ENCODE data around the gene SUPT16H. TPM values are rescaled to one million over a fixed set of nuclear protein-coding genes. Genes with fewer than 3 reads are reported as not detected.

The SUPT16H gene
- total RNA-seq, 1 donor: 107 TPM

GRCh38 chr14:21414137-21414631 lies 30.4 kb upstream of the SUPT16H start:
- H3K4me3 ChIP-seq (ENCODE audit: low read depth, low read length): no peak overlapping the region
- no peak for DNase-seq (ENCODE audit: low read depth)
- no peak for TF ChIP-seq CTCF (IDR thresholded peaks at IDR 0.05; ENCODE audit: insufficient read depth, low read length)

- no peak overlapping the region for H3K4me3 ChIP-seq (ENCODE audit: low read depth, low read length)
- peak; percentile 75 for DNase-seq (ENCODE audit: low read depth)
- peak; percentile 13 for TF ChIP-seq CTCF (IDR thresholded peaks at IDR 0.05; ENCODE audit: insufficient read depth, low read length)
Measured at GRCh38 chr14:21408147-21408546, 24.3 kb upstream of the SUPT16H start.

GRCh38 chr14:21406213-21406612 lies 22.4 kb upstream of the SUPT16H start:
- DNase-seq (ENCODE audit: low read depth): no peak
- no peak overlapping the region for H3K4me3 ChIP-seq (ENCODE audit: low read depth, low read length)
- no peak for TF ChIP-seq CTCF (IDR thresholded peaks at IDR 0.05; ENCODE audit: insufficient read depth, low read length)

- peak; percentile 51 for DNase-seq (ENCODE audit: low read depth)
- no peak for TF ChIP-seq CTCF (IDR thresholded peaks at IDR 0.05; ENCODE audit: insufficient read depth, low read length)
- no peak overlapping the region for H3K4me3 ChIP-seq (ENCODE audit: low read depth, low read length)
Measured at GRCh38 chr14:21405097-21405496, 21.3 kb upstream of the SUPT16H start.

- no peak for TF ChIP-seq CTCF (IDR thresholded peaks at IDR 0.05; ENCODE audit: insufficient read depth, low read length)
- no peak for DNase-seq (ENCODE audit: low read depth)
- H3K4me3 ChIP-seq (ENCODE audit: low read depth, low read length): no peak overlapping the region
Measured at GRCh38 chr14:21399311-21399870, 15.6 kb upstream of the SUPT16H start.

GRCh38 chr14:21398901-21399300 lies 15.1 kb upstream of the SUPT16H start:
- no peak for DNase-seq (ENCODE audit: low read depth)
- no peak for TF ChIP-seq CTCF (IDR thresholded peaks at IDR 0.05; ENCODE audit: insufficient read depth, low read length)
- H3K4me3 ChIP-seq (ENCODE audit: low read depth, low read length): no peak overlapping the region

- DNase-seq (ENCODE audit: low read depth): no peak
- no peak for TF ChIP-seq CTCF (IDR thresholded peaks at IDR 0.05; ENCODE audit: insufficient read depth, low read length)
- H3K4me3 ChIP-seq (ENCODE audit: low read depth, low read length): no peak overlapping the region
Measured at GRCh38 chr14:21395450-21395849, 11.6 kb upstream of the SUPT16H start.

Data from fibroblast of the aortic adventitia (primary cell).